ENCODE data around the gene ARMC5.

The ARMC5 gene

DNA sequence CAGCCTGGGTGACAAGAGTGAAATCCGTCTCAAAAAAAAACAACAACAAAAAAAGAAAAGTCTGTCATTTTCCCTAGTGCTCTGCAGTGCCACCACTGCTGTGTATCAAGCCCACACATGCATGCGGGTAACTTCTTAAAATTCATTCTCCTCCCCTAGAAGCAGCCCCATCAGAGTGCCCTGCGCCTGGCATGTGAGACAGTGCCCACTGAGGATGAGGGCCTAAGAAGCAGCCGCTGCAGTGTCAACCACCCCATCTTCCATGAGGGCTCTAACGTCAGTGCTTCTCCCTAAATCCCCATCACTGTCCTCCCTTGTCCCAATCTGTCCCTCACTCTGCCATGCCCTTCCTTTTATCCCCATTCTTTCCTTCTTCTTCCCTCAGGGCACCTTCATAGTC lies 41.4 kb upstream of the ARMC5 start:
- no peaks in the 10 kb centered on the region for H3K4me1 ChIP-seq (ENCODE audit: control insufficient read depth, insufficient read depth, low read length, poor library complexity, severe bottlenecking)
- no peak overlapping the region for H3K27ac ChIP-seq (ENCODE audit: insufficient read depth, low read length, poor library complexity, severe bottlenecking)
- H3K27me3 ChIP-seq (replicated peaks; ENCODE audit: control insufficient read depth, insufficient read depth, low read length, poor library complexity, severe bottlenecking): no peaks in the 10 kb centered on the region
- H3K4me3 ChIP-seq (ENCODE audit: insufficient read depth, low read depth, low read length, poor library complexity, severe bottlenecking): no peak overlapping the region
- DNase-seq: no peak
- H3K36me3 ChIP-seq (ENCODE audit: control insufficient read depth, insufficient read depth, low read length): no peaks in the 10 kb centered on the region
- H3K9me3 ChIP-seq (ENCODE audit: control insufficient read depth, low read length): no peaks in the 10 kb centered on the region

DNA sequence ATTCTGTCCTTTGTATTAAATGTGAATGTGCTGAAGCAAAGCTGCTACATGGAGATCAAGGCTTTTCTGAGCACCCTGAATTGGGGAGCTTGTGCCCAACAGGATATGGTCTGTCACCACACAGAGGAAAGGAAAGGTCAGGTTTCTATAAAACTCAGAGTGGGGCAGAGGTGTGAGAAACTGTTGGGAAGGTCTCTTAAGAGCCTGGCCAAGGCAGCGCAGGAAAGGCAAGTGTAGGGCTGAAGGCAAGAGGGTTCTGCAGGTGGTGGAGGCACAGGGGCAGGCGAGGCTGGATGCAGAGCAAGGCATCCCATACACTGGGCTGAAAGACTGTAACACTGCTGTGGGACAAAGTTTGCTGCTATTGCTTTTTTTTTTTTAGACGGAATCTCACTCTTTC lies 39.3 kb upstream of the ARMC5 start:
- Histone ChIP-seq H3K4me1 (ENCODE audit: control insufficient read depth, insufficient read depth, low read length, poor library complexity, severe bottlenecking) (no peaks in the 10 kb centered on the region), H3K27me3 (replicated peaks; ENCODE audit: control insufficient read depth, insufficient read depth, low read length, poor library complexity, severe bottlenecking) (no peaks in the 10 kb centered on the region), H3K27ac (ENCODE audit: insufficient read depth, low read length, poor library complexity, severe bottlenecking) (no peak overlapping the region), H3K4me3 (ENCODE audit: insufficient read depth, low read depth, low read length, poor library complexity, severe bottlenecking) (no peak overlapping the region), H3K36me3 (ENCODE audit: control insufficient read depth, insufficient read depth, low read length) (no peaks in the 10 kb centered on the region), H3K9me3 (ENCODE audit: control insufficient read depth, low read length) (no peaks in the 10 kb centered on the region)
- DNase-seq: no peak

DNA sequence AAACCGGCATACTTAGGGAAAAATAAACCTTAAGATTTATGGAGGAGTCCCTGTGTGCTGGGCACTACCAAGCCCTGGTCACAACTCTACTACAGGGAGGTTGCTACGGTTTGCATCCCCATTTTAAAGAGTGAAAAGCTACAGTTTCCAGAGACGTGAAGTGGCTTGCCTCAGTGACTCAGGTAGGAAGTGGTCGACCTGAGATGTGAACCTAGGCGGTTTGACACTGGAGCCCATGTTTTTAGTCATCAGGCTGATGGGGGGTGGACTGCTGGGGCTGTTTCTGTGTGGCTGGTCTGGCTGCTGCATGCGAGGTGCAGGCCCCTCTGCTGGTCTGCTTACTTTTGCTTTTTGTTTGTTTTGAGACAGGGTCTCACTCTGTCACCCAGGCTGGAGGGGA lies 37.7 kb upstream of the ARMC5 start:
- Histone ChIP-seq H3K4me3 (ENCODE audit: insufficient read depth, low read depth, low read length, poor library complexity, severe bottlenecking) (no peak overlapping the region), H3K36me3 (ENCODE audit: control insufficient read depth, insufficient read depth, low read length) (no peaks in the 10 kb centered on the region), H3K27me3 (replicated peaks; ENCODE audit: control insufficient read depth, insufficient read depth, low read length, poor library complexity, severe bottlenecking) (no peaks in the 10 kb centered on the region), H3K27ac (ENCODE audit: insufficient read depth, low read length, poor library complexity, severe bottlenecking) (no peak overlapping the region), H3K9me3 (ENCODE audit: control insufficient read depth, low read length) (no peaks in the 10 kb centered on the region), H3K4me1 (ENCODE audit: control insufficient read depth, insufficient read depth, low read length, poor library complexity, severe bottlenecking) (no peaks in the 10 kb centered on the region)
- peak in 1 of 3 donors; percentile 24 for DNase-seq

DNA sequence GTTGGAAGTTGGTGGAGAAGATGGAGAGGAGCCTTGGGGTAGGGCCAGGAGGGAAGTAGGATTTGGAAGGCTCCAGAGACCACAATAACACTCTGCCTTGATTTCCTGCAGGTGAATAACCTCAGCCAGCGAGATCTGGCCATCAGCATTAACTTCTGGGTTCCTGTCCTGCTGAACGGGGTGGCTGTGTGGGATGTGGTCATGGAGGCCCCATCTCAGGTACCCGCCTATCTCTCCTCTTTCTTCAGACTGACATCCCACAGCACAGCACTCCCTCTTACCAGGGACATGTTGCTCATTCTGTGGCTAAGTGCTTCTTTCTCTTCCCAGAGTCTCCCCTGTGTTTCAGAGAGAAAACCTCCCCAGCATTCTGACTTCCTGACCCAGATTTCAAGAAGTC lies 36.1 kb upstream of the ARMC5 start:
- Histone ChIP-seq H3K4me1 (ENCODE audit: control insufficient read depth, insufficient read depth, low read length, poor library complexity, severe bottlenecking) (no peaks in the 10 kb centered on the region), H3K9me3 (ENCODE audit: control insufficient read depth, low read length) (no peaks in the 10 kb centered on the region), H3K27me3 (replicated peaks; ENCODE audit: control insufficient read depth, insufficient read depth, low read length, poor library complexity, severe bottlenecking) (no peaks in the 10 kb centered on the region), H3K36me3 (ENCODE audit: control insufficient read depth, insufficient read depth, low read length) (no peaks in the 10 kb centered on the region), H3K27ac (ENCODE audit: insufficient read depth, low read length, poor library complexity, severe bottlenecking) (no peak overlapping the region), H3K4me3 (ENCODE audit: insufficient read depth, low read depth, low read length, poor library complexity, severe bottlenecking) (no peak overlapping the region)
- no peak for DNase-seq

DNA sequence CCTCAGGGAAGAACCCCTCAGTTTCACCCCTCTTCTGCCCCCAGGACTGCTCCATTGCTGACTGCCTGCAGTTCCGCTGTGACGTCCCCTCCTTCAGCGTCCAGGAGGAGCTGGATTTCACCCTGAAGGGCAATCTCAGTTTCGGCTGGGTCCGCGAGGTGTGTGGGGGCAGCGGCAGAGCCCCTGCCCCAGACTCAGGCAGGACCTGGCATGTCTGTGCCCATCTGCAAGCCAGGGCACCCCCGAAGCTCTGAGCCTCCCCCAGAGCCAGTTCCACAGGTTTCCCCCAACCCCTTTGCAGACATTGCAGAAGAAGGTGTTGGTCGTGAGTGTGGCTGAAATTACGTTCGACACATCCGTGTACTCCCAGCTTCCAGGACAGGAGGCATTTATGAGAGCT lies 35.5 kb upstream of the ARMC5 start:
- Histone ChIP-seq H3K27ac (ENCODE audit: insufficient read depth, low read length, poor library complexity, severe bottlenecking) (no peak overlapping the region), H3K9me3 (ENCODE audit: control insufficient read depth, low read length) (no peaks in the 10 kb centered on the region), H3K27me3 (replicated peaks; ENCODE audit: control insufficient read depth, insufficient read depth, low read length, poor library complexity, severe bottlenecking) (no peaks in the 10 kb centered on the region), H3K4me1 (ENCODE audit: control insufficient read depth, insufficient read depth, low read length, poor library complexity, severe bottlenecking) (no peaks in the 10 kb centered on the region), H3K4me3 (ENCODE audit: insufficient read depth, low read depth, low read length, poor library complexity, severe bottlenecking) (no peak overlapping the region), H3K36me3 (ENCODE audit: control insufficient read depth, insufficient read depth, low read length) (no peaks in the 10 kb centered on the region)
- no peak for DNase-seq

DNA sequence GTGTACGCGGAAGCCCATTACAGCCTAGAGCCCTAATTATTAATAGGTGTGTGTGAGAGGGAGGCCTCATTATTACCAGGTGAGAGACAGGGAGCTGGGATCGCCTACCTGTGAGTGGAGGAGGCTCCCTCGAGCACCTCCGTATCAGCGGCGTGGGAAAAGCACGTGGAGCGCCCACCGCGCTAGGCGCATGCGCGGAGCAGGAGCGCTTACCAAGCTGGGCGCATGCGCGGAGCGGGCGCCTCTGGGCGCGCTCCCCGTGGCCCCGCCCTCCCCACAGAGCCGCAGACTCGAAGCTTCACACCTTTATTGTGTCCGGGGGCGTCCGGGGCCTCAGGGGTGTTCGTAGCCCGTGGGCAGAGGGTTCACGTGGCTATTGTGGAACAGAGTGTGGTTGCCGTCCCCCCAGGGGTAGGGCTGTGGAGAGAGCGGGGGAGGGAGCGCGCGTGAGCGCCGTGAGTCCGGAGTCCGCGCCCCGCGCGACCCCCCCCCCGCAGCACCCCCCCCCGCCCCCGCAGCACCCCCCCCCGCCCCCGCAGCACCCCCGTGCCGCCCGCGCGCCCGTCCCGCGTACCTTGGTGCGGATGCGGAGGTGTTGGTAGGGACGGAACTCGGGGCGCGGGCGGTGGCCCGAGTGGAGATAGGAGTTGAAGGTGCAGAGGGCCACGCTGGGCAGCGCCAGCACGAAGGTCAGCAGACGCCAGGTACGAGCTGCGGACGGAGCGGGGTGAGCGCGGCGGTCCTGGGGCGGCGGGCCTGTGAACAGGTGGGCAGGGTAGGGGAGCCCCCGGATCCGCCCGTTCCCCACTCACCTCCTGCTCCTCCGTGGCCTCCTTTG lies 31.6 kb upstream of the ARMC5 start:
- DNase-seq: peak; percentile 21 to 53 (median 49)
- Histone ChIP-seq H3K9me3 (ENCODE audit: control insufficient read depth, low read length) (no peaks in the 10 kb centered on the region), H3K4me3 (ENCODE audit: insufficient read depth, low read depth, low read length, poor library complexity, severe bottlenecking) (no peak overlapping the region), H3K4me1 (ENCODE audit: control insufficient read depth, insufficient read depth, low read length, poor library complexity, severe bottlenecking) (no peaks in the 10 kb centered on the region), H3K36me3 (ENCODE audit: control insufficient read depth, insufficient read depth, low read length) (no peaks in the 10 kb centered on the region), H3K27me3 (replicated peaks; ENCODE audit: control insufficient read depth, insufficient read depth, low read length, poor library complexity, severe bottlenecking) (no peaks in the 10 kb centered on the region), H3K27ac (ENCODE audit: insufficient read depth, low read length, poor library complexity, severe bottlenecking) (no peak overlapping the region)

DNA sequence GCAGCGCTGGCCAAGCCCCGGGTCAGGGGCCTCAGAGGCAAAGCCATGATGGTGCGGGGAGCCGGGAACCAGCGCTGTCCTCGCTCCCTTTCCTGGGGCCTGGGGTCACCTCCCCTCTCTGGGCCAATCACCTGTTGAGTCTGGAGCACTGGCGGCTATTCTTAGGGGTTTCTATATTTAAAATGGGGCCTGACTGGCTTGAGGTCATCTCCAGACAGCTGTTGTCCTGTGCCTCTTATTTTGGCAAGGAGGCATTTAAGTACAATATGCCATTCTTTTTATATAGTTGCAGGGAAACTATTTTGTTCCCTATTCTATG lies 31.1 kb upstream of the ARMC5 start, which contains the start of gene COX6A2:
TSS of gene COX6A2 (minus strand) at position 82 of the 319 bp plus-strand sequence. CDS start at position 47, 35 bp downstream.
- Histone ChIP-seq H3K4me3 (ENCODE audit: insufficient read depth, low read depth, low read length, poor library complexity, severe bottlenecking) (no peak within 1 kb of the TSS), H3K27me3 (replicated peaks; ENCODE audit: control insufficient read depth, insufficient read depth, low read length, poor library complexity, severe bottlenecking) (no peaks in the 10 kb centered on the region), H3K9me3 (ENCODE audit: control insufficient read depth, low read length) (no peaks in the 10 kb centered on the region), H3K36me3 (ENCODE audit: control insufficient read depth, insufficient read depth, low read length) (no peaks in the 10 kb centered on the region), H3K4me1 (ENCODE audit: control insufficient read depth, insufficient read depth, low read length, poor library complexity, severe bottlenecking) (no peaks in the 10 kb centered on the region), H3K27ac (ENCODE audit: insufficient read depth, low read length, poor library complexity, severe bottlenecking) (no peak within 1 kb of the TSS)
- DNase-seq: no peak

DNA sequence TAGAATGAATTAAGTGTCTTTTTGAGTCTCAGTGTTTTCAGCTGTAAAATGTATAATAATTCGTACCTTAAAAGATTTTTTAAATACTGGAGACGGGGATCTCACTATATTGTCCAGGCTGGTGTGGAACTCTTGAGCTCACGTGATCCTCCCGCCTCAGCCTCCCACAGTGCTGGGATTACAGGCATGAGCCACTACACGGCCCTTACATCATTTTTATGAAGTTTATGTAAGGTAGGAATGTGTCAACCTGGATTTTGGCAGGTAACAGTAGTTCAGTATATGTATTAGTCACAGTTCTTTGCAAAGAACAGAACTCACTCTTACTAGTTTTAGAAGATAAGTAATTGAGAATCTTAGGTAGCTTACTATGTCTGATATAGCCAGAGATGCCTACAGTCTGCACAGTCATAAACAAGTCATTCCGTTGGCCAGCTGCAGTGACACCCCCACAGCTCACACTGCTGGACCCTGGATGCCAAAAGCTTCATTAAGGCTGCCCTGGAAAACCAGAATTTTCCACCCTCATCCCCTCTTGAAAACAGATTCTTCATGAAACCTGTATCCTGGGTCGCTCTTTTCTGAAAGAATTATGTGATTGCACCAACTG lies 30.6 kb upstream of the ARMC5 start:
- no peaks in the 10 kb centered on the region for H3K36me3 ChIP-seq (ENCODE audit: control insufficient read depth, insufficient read depth, low read length)
- no peak for DNase-seq
- H3K4me1 ChIP-seq (ENCODE audit: control insufficient read depth, insufficient read depth, low read length, poor library complexity, severe bottlenecking): no peaks in the 10 kb centered on the region
- no peak overlapping the region for H3K4me3 ChIP-seq (ENCODE audit: insufficient read depth, low read depth, low read length, poor library complexity, severe bottlenecking)
- no peak overlapping the region for H3K27ac ChIP-seq (ENCODE audit: insufficient read depth, low read length, poor library complexity, severe bottlenecking)
- no peaks in the 10 kb centered on the region for H3K27me3 ChIP-seq (replicated peaks; ENCODE audit: control insufficient read depth, insufficient read depth, low read length, poor library complexity, severe bottlenecking)
- no peaks in the 10 kb centered on the region for H3K9me3 ChIP-seq (ENCODE audit: control insufficient read depth, low read length)

DNA sequence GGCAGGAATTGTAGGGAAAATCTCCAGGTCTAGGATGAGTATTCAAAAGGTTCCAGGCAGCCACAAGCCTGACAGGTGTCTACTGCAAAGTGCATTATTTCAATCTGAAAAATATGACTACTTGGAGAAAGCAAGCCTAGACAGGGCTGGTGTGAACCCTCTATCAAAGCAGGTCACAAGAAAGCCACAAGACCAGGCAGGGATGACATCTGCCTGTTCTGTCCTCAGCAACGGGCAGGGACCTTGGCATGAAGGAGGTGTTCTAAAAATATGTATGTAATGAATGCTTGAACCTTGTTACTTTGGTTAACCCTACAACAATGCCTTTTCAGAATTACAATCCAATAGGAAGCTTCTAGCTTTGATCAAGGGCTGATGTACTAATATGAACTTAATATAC lies 30.0 kb upstream of the ARMC5 start:
- Histone ChIP-seq H3K4me1 (ENCODE audit: control insufficient read depth, insufficient read depth, low read length, poor library complexity, severe bottlenecking) (no peaks in the 10 kb centered on the region), H3K36me3 (ENCODE audit: control insufficient read depth, insufficient read depth, low read length) (no peaks in the 10 kb centered on the region), H3K27me3 (replicated peaks; ENCODE audit: control insufficient read depth, insufficient read depth, low read length, poor library complexity, severe bottlenecking) (no peaks in the 10 kb centered on the region), H3K27ac (ENCODE audit: insufficient read depth, low read length, poor library complexity, severe bottlenecking) (no peak overlapping the region), H3K9me3 (ENCODE audit: control insufficient read depth, low read length) (no peaks in the 10 kb centered on the region), H3K4me3 (ENCODE audit: insufficient read depth, low read depth, low read length, poor library complexity, severe bottlenecking) (no peak overlapping the region)
- no peak for DNase-seq

DNA sequence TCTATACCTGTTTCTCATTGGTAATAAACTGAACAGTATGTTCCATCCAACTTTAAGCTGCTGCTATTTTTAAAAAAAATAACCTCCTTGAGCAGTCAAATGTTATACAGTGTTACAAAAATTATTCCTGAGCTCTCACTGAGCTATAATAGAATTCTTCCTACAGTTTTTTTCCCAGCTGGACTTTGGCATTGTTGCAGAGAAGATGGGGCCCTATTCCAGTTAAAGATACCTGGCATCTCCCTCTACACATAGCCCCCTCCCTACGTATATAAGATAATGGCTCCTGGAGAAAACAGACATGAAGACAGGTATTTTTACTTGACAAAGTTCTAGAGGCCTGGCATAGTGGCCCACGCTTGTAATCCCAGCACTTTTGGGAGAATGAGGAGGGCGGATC lies 29.5 kb upstream of the ARMC5 start:
- Histone ChIP-seq H3K36me3 (ENCODE audit: control insufficient read depth, insufficient read depth, low read length) (no peaks in the 10 kb centered on the region), H3K4me3 (ENCODE audit: insufficient read depth, low read depth, low read length, poor library complexity, severe bottlenecking) (no peak overlapping the region), H3K27me3 (replicated peaks; ENCODE audit: control insufficient read depth, insufficient read depth, low read length, poor library complexity, severe bottlenecking) (no peaks in the 10 kb centered on the region), H3K9me3 (ENCODE audit: control insufficient read depth, low read length) (no peaks in the 10 kb centered on the region), H3K4me1 (ENCODE audit: control insufficient read depth, insufficient read depth, low read length, poor library complexity, severe bottlenecking) (no peaks in the 10 kb centered on the region), H3K27ac (ENCODE audit: insufficient read depth, low read length, poor library complexity, severe bottlenecking) (no peak overlapping the region)
- DNase-seq: no peak

Measured in effector memory CD4-positive, alpha-beta T cell (primary cell).